Stimulated activated CD4-positive, alpha-beta T cell treated with anti-CD3 and anti-CD28 coated beads, TNF-alpha, amount 100 ng/mL, for 24 hours (primary cell): ENCODE data around the gene KAT2A.

ENCODE experiments used
- DNase-seq, 3 experiments: peaks; one replicate each; pipeline ENCODE4 v3.0.0-alpha.2; 2020; ENCODE audit warnings: low read depth in 3 of 3

KAT2A gene

DNA sequence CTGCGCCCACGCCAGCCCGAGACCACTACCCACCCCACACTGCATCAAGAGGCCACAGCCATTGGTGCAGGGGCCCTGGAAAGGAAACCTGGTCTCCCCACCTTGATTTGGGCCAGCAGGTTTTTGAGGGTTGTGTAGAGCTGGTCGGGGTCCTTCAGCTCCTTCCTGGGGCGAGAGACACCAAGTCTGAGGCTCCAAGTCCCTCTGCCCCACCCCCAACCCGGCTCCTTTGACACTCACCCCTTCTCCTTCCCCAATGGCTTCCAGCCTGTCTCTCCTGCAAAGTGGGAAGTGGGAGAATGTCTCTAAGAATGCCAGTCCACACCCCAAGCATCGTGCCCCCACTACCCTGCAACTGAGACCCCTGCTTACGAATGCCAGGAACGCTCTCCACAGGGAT lies 7.0 kb downstream of the KAT2A start:
- DNase-seq = no peak

DNA sequence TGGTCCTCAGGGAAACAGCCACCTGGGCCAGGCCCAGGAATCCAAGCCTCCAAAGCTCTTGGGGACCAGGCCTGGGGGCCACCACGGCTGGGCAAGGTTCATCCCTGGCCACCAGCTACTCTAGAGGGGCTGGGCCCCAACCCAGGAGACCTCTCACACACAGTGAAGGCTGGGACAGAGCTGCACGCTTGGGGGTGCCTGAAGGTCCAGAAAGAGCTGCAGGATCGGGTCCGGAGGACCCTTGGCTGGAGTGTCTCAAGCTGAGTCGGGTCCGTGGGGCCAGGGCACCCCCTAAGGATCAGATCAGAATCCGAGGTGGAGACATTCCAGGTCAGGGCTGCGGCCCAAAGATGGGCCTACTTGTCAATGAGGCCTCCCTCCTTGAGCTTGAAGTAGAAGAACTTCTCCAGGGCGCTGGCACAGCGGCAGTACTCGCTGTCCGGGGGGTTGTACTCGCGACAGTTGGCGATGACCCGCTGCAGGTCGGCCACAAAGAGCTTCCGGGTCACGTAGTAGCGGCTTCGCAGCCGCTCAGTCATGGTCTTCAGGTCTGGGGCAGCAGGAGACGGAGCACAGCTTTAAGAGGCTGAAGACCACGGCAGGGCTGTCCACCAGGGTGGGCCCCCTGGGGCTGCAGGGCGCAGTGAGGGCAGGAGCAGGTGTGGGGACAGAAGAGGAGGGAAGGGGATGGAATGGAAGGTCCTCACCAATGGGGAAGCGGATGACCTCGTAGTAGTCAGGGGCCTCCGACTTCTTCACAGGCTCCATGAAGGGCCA lies 7.7 kb downstream of the KAT2A start:
- DNase-seq = no peak

DNA sequence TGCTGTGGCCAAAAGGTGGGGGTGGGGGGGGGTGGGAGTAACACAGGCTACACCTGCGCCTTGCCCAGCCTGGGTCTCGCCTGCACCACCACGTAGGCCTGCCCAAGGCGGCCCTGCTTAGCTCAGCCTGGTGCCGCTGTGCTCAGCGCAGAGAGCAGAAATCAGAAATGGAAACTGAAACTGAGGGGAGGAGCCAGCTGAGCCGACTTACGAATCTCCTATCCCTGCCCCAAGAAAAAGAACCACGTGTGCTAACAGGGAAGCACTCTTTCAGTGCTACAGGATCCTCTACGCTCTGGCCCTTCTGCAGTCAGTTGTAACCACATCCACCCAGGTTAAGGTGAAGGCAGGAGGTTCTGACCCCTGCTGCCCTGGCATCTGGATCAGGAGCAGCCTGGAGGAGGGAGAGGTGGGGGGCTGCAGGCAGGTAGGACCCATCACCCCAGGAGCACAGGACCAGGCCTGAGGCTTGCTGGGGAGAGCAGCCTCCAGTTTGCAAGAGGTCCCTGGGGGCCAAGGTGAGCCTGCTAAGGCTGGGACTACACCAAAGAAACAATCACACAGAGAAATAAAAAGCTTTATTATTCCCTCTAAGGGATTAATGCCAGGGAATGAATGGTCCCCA lies 8.5 kb downstream of the KAT2A start, which contains the start of gene DHX58:
Gene DHX58 (minus strand): TSS at position 163 of the 625 bp plus-strand sequence. CDS start 822 bp downstream, outside the sequence.
- DNase-seq = peak; percentile 62 to 72 (median 62)

DNA sequence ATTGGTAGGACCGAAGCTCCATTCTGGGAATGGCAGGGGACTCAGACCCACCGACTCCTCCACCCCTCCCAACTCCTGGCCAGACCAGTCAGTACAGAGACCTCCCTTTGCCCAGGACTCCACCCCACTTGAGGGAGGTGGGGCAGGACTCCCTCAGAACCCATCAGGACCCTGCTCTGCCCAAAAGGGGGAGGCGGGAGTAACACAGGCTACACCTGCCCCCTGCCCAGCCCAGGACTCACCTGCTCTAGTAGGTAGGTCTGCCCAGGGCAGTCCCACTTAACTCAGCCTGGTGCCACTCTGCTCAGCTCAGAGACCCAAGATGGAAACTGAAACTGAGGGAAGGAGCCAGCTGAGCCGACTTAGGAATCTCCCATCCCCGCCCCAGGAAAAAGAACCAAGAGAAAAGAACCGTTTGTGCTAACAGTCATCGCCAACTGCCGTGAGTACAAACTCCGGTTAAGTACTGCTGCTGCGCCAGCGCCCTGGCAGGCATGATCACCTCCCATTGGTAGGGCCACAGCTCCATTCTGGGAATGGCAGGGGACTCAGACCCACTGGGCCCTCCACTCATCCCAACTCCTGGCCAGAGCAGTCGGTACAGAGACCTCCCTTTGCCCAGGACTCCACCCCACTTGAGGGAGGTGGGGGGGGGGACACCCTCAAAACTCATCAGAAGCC lies 9.2 kb downstream of the KAT2A start:
- DNase-seq = no peak

DNA sequence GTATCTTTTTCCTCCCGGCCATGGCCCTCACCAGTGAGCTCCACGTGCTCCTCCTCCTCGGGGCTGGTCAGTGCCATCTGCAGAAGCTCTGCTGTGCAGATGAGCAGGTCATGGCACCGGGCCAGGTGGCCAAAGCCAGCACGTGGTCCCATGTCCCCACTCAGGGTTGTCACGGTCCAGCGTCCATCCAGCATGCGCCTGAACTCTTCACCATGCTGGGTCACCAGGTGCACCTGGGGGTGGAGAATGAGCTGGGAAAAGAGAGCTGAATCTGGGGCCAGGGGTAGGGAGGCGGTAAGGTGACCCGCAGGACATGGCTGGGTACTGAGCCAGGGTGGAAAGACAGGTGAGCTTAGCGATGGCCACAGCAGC lies 9.9 kb downstream of the KAT2A start:
- DNase-seq = no peak

DNA sequence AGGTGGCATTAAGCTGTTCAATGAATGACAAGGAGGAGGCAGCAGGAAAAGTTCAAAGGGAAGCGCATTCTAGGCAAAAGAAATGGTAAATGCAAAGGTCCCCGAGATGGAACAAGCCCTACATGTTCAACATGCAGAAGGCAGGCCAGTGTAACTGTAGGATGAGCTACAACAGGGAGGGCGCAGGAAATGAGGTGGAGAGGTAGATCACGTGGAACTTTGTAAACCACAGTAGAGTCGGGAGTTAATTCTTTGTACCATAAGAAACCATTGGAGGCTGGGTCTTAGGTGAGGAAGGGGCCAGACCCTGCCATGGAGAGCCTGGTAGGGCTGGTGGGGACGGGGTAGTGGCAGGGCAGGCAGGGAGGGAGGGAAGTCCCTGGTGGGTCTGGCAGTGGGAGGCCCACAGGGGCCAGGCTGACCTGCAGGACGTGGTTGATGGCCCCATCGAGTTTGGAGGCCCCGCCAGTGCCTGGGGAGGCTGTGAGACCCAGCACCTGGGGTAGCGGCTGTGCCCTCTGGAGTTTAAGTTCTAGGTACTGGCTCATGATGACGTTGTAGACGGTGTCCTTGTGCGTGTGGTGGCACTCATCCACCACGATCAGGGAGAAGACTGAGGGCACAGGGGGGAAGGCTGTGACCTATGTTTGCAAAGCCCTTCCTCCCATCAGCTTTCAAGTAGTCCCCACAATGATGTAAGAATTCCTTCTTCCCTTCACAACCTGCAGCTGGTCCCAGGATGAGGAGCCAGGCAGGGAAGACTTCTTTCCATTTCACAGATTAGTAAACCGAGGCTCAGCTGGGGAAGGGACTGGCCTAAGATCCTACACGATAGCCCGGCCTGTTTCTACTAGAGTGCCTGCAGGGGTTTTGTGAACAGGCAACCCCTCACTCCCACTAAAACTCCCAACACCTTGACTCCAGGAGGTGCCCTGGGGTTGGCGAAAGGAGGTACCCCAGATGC lies 10.6 kb downstream of the KAT2A start:
- DNase-seq = no peak

DNA sequence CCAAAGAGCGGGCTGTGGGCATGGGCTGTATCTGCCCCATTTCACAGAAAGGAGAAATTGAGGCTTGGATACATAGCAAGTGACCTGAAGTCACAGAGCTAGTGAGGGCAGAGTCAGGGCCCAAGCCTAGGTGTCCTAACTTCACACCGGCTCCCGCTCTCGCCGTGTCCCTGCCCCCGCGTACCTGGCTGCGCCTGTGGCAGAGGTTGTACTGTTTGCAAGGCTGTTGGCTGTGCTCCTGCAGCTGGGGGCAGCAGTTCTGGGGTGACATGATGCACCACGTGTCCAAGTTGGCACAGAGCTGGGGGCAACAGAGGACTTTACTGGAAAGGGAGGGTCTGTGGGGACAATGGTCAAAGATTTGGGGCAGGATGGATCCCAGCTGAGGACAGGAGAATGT lies 12.1 kb downstream of the KAT2A start:
- DNase-seq = no peak

DNA sequence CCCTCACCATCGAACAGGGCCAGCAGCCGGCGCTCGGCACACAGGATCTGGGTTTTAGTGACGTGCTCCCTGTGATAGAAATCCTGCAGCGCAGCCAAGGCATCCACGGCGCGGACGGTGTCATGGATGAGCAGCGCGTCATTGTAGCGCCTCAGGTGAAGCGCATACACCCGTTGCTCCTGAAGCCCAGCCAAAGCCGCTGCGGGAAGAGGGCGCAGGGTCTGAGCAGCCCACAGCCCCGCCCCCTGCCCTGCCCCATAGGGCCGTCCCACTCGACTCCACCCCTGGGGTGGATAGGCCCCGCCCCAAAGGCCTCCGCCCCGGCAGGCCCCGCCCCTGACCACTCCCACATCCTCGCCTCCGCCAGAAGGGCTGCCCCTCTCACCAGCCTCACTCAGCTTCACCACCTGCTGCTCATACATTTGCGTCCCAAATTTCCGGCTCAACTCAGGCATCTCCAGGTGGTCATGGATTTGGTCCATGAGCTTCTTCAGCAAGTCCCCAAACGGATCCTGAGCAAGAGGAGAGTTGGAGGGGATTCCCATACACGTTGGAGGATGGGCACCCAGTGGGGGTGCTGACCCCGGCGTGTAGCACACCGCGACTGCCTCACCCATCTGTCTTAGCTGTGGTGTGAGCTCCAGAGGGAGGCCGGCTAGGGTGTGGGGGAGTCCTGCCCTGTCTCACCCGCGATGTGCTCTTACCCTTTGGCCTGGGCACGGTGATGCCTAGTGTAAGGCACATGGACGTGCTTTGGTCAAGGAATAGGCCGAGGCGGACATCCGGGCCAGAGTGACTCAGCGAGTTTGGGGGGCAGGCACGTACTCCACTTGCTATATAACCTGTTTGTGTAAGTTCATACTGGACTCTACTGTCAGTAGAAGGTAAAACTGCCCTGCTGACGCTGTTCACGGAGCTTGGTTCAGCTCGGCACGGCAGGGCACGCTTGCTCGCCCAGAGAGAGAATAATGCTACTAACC lies 13.3 kb downstream of the KAT2A start:
- DNase-seq = peak; percentile 83 to 90 (median 85)

DNA sequence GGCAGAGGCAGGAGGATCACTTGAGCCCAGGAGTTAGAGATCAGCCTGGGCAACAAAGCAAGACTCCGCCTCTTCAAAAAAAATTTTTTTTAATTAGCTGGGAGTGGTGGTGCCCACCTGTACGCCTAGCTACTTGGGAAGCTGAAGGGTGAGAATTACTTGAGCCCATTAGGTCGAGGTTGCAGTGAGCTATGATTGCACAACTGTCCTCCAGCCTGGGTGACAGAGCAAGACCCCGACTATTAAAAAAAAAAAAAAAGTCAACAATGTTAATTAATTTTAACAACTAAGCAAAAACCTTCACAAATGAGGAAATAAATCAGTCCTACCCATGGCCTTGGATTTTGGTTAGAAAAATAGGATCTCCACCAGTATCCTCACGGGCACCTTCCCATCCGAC lies 14.0 kb downstream of the KAT2A start:
- no peak for DNase-seq

DNA sequence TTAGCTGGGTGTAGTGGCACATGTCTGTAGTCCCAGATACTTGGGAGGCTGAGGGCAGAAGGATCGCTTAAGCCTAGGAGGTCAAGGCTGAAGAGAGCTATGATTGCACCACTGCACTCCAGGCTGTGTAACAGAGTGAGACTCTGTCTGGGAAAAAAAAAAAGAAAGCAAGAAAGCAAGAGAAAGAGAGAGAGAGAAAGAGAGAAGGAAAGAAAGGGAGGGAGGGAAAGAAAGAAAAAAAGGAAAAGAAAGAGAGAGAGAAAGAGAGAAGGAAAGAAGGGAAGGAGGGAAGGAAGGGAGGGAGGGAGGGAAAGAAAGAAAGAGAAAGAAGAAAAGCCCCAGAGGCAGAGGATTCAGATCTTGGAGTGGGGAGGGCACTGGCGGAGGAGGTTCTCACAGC lies 15.2 kb downstream of the KAT2A start:
- DNase-seq = no peak

DNA sequence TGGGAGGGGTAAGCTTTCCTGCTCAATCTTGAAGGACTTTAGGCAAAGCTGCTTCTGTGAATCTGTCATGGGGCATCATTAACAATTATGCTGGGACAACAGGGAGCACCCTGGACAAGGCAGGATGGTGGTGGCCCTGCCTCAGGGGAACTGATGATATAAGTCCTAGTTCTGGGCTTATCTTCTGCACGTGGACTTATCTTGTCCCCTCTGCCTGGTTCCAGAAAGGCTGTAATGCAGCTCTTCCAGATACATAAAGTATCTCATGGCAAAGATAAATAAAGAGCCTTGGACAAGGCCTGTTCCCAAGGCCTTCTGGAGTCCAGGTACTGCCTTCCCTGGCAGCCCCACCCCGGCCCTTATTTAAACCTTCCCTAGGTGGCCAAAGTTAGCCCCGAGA lies 16.9 kb downstream of the KAT2A start:
- DNase-seq = no peak

DNA sequence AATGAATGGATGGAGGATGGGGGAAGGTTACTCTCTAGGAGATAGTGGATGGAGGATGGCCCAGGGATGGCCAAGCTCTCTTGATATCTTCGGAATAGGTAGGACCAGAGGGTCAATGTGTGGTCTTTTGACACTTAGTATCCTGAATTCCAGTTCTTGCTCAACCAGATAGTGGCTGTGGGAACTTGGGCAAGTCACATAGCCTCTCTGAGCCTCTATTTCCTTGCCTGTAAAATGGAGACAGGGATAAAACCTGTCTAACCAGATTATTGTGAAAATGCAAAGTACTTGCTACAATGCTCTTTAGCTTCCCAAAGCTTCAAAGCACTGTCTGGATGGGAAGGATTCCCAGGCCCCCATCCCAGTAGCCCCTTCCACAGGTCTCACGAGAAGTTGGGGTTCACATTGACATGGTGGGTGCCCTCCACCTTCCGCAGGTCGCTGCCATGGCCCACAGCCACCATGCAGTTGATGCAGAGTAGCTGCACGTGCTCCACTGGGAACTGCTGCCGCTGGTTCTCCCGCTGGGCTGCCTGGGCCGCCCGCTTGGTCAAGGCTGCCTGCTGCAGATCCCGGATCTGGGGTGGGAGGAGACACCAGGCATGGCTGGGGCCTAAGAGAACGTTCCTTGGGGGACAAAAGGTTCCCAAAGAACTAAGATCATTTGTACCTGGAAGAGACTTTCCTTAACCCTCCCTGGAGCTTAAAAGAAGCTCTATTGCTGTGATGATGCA lies 17.8 kb downstream of the KAT2A start:
- DNase-seq = no peak

DNA sequence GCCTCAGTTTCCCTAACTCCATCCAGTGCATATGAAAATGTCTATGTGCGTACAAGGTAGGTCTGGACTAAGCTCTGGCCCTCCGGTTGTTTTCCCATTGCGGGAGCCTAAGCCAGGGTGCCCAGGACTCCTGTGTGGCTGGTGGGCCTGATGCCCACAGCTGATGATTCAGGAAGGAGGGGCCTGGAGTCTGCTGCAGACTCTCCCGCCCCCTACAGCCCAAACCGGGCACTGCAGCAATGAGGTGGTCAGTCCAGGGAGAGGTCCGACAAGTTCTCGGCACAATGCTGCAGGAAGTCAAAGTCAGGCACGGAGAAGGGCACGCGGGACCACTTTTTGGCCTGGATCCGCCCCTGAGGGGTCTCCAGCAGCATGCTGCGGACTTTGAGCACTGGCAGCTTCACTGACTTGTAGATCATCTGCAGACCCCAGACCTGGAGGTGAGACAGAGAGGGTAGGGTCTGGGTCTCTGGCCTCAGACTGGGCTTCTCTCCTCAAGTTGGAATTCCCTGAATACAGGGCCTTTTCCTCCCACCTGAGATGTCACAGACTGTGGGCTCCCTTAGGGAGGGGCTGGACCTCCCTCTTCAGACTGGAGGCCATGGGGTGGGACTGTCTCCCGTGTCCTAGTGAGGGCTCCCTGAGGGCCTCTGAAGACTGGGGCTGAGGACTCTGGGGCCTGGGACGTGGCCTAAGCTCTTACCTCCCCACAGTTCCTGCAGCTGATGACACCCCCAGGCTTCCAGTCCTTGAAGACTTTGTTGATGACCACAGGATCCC lies 19.5 kb downstream of the KAT2A start:
- peak in 2 of 3 experiments; percentile 31 to 74 for DNase-seq

DNA sequence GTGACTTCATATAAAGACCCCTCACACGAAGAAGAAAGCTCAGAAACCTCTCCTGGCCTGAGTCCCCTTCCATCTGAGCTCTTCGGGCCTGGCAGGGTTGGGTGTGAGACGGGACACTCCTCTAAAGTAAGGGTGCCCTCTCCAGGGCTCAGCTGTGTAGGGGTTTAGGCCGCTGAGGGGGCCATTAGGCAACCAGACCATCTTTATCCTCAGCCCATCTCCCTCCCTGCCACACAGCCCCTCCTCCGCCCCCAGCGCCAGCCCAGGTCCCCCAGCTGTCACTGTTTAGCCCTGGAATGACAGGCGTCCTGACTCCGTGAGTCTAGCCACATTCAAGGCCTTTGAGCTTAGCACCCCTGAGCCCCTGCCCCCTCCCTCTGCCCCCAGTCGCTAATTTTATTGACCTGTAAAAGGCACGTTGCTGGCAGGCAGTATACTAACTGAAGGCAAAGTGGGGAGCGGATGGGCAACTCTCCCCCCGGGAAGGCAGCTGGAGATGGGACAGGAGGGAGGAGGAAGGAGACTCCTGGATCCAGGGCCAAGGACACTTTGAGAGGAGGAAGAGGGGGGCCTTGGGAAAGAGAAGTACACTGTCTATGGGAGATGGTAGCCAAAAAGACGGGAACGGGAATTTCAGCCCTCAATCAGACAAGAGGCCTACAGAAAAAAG lies 22.3 kb downstream of the KAT2A start:
- no peak for DNase-seq

DNA sequence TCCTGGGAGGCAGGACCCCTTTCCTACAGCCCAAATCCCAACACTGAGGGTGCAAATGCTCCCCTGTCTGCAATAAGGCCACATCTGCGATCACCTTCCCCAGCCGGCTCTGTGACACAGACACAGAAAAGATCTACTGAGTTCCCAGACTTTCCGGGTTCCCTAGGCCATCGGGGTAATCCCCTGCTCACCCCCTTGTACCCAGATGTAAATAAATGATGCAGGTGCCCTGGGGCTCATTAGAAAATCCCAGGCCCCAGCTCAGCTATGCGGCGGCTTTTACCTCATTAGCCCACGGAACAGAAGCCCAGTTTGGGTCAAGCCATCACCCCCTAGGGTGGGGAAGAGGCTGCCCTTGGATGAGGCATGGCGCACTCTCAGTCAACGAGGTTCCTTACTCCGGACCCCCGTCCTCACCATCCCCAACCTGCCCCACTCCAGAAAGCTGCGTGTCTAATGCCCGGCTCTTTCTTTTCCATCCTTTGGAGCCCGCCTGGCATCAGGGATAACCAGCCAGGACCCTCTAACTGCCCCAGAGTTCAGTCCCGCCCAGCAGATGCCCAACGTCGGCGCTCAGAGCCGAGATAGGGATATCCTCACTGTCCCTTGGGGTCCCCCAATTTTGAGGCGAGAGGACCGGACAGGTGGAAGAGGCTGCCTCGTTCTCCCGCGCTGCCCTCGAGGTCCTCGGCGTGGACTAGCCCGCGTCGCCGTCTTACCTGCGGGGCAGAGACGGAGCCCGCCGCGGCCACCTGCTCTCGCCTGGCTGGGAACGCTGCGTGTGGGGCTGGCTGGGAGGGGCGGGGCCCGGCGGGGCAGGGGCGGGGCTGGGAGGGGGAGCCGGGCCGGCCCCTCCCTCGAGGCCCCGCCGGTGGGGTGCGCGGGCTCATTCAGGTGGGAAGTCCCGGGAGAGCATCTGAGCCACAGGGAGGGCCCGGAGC lies 23.2 kb downstream of the KAT2A start, which contains the start of gene ZNF385C:
Gene ZNF385C (minus strand): TSS at position 783 of the 941 bp plus-strand sequence. CDS start 35,417 bp downstream, outside the sequence.
- peak in 2 of 3 experiments; percentile 27 to 44 for DNase-seq

DNA sequence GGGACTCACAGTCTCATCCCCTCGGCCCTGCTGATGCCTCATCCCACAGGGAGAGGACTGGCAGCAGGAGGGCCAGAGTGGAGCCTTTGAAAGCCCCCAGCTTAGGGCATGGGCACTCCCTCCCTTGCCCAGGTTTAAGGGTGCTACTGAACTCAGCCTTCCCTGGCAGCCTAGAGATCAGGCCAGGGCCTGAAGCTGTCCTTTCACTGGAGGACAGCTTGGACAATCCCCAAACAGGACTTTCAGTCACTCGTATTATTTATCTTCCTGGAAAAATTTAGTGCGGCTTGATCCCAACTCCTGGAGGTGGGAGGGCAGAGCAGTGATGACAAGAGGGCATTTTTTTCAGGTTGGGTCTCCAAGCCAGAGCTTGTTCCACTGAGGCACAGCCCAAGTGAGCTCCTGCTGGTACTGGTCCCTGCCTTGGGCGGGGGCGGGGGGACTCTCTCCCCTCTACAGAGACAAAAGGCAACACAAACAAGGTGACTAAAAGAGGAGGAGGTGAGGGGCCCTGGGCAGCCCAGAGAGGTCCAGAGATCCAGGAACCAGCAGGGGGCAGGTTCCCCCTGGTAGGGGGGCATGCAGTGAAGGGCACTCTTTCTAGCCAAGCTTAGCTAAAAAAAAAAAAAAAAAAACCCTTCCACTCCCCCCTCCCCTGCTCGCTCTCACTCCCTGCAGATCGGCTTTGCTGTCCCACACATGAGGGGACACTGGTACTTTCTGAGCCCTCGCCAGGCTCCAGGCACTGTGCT lies 24.6 kb downstream of the KAT2A start:
- no peak for DNase-seq
